HS-5 (cell line): ENCODE results near the gene STBD1.
"Not testable (repeated sequence)": the region's sequence is repeated elsewhere in the genome, so short reads cannot be mapped to it uniquely, and the experiment has no call there.

Experiments
- DNase-seq: peaks from one replicate; pipeline ENCODE4 v3.0.0-alpha.2; 2012; ENCODE audit warnings: low read depth

The STBD1 gene

GRCh38 chr4:76305971-76306881 is at the start of gene STBD1:
Gene STBD1 (plus strand): TSS chr4:76306733. CDS start chr4:76306770, 37 bp downstream.
- peak; percentile 39 for DNase-seq

GRCh38 chr4:76256968-76257367 is 49.6 kb upstream of the STBD1 start:
- DNase-seq, result no peak

- no peak for DNase-seq
Measured at GRCh38 chr4:76257824-76258223, 48.7 kb upstream of the STBD1 start.

- DNase-seq, result no peak
Measured at GRCh38 chr4:76260571-76260970, 46.0 kb upstream of the STBD1 start.

- no peak for DNase-seq
Measured at GRCh38 chr4:76265631-76266218, 40.8 kb upstream of the STBD1 start.

GRCh38 chr4:76266627-76267026 is 39.9 kb upstream of the STBD1 start:
- no peak for DNase-seq

- DNase-seq, result no peak
Measured at GRCh38 chr4:76267811-76268210, 38.7 kb upstream of the STBD1 start.

GRCh38 chr4:76270244-76271175 is 36.0 kb upstream of the STBD1 start:
- DNase-seq, result no peak

- no peak for DNase-seq
Measured at GRCh38 chr4:76271248-76271647, 35.3 kb upstream of the STBD1 start.

- no peak for DNase-seq
Measured at GRCh38 chr4:76272073-76272472, 34.5 kb upstream of the STBD1 start.

GRCh38 chr4:76272582-76272981 is 34.0 kb upstream of the STBD1 start:
- no peak for DNase-seq

GRCh38 chr4:76272999-76273398 is 33.5 kb upstream of the STBD1 start:
- no peak for DNase-seq

- DNase-seq, result no peak
Measured at GRCh38 chr4:76275486-76276124, 30.9 kb upstream of the STBD1 start.

GRCh38 chr4:76276813-76277212 is 29.7 kb upstream of the STBD1 start:
- DNase-seq, result no peak

- no peak for DNase-seq
Measured at GRCh38 chr4:76277667-76278066, 28.9 kb upstream of the STBD1 start.

- no peak for DNase-seq
Measured at GRCh38 chr4:76278583-76278982, 27.9 kb upstream of the STBD1 start.

GRCh38 chr4:76279462-76279861 is 27.1 kb upstream of the STBD1 start:
- DNase-seq, result no peak

GRCh38 chr4:76280488-76281441 is 25.8 kb upstream of the STBD1 start:
- DNase-seq, result no peak

GRCh38 chr4:76281594-76281993 is 24.9 kb upstream of the STBD1 start:
- not testable (repeated sequence) for DNase-seq

GRCh38 chr4:76282941-76283689 is 23.4 kb upstream of the STBD1 start:
- no peak for DNase-seq
